ENCODE data around the gene GALNTL6.
"Not testable (repeated sequence)": the region's sequence is repeated elsewhere in the genome, so short reads cannot be mapped to it uniquely, and the experiment has no call there.

GALNTL6 gene

DNA sequence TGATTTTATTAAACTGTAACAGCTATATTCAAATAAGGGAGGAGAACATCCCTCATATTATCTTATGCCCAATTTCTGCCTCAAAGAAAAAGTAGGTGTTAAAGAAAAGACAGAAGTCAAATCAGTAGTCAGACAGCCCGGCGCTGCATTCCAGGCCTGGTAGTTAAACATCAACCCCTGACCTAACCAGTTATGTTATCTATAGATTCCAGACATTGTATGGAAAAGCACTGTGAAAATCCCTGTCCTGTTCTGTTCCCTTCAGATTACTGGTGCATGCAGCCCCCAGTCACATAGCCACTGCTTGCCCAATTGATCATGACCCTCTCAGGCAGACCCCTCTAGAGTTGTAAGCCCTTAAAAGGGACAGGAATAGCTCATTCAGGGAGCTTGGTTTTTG, 1085.5 kb downstream of the GALNTL6 start:
- TF ChIP-seq, protein P1, sequence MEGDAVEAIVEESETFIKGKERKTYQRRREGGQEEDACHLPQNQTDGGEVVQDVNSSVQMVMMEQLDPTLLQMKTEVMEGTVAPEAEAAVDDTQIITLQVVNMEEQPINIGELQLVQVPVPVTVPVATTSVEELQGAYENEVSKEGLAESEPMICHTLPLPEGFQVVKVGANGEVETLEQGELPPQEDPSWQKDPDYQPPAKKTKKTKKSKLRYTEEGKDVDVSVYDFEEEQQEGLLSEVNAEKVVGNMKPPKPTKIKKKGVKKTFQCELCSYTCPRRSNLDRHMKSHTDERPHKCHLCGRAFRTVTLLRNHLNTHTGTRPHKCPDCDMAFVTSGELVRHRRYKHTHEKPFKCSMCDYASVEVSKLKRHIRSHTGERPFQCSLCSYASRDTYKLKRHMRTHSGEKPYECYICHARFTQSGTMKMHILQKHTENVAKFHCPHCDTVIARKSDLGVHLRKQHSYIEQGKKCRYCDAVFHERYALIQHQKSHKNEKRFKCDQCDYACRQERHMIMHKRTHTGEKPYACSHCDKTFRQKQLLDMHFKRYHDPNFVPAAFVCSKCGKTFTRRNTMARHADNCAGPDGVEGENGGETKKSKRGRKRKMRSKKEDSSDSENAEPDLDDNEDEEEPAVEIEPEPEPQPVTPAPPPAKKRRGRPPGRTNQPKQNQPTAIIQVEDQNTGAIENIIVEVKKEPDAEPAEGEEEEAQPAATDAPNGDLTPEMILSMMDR (conservative IDR thresholded peaks at IDR 0.05; ENCODE audit: low read depth, low read length): no peak
- no peak overlapping the region for H3K4me3 ChIP-seq (ENCODE audit: low read length)
- DNase-seq (ENCODE audit: low read depth): no peak

DNA sequence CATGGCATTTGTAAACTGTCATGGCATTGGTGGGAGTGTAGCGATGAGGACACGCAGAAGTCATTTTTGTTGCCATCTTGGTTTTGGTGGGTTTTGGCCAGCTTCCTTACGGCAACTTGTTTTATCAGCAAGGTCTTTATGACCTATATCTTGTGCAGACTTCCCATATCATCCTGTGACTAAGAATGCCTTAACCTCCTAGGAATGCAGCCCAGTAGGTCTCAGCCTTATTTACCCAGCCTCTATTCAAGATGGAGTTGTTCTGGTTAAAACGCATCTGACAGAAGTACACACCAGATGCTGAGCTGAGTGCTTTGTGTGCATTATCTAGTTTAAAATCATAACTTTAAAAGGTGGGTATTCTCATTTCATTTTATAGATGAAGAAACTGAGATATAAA, 1086.7 kb downstream of the GALNTL6 start:
- H3K4me3 ChIP-seq (ENCODE audit: low read length): no peak overlapping the region
- TF ChIP-seq, protein P1 (conservative IDR thresholded peaks at IDR 0.05; ENCODE audit: low read depth, low read length): no peak
- DNase-seq (ENCODE audit: low read depth): no peak

DNA sequence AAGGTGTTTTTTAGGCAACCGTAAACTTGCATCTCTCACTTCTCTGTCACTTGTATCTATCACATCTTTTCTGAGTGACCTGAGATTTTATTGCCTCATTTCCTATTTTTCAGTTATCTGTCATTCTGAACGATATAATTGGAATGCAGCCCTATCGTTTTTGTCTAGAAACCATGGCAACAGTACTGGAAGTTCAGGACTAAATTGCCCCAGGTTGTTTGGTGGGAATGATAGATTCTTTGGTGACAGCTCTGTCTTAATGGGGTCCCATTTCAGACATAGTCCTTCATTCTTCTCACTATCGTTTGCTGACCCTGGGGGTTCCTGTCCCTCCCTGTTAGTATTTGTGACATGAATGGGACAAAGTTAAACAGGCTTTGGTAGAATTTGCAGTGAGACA, 1087.7 kb downstream of the GALNTL6 start:
- no peak for DNase-seq (ENCODE audit: low read depth)
- TF ChIP-seq, protein P1 (conservative IDR thresholded peaks at IDR 0.05; ENCODE audit: low read depth, low read length): no peak

DNA sequence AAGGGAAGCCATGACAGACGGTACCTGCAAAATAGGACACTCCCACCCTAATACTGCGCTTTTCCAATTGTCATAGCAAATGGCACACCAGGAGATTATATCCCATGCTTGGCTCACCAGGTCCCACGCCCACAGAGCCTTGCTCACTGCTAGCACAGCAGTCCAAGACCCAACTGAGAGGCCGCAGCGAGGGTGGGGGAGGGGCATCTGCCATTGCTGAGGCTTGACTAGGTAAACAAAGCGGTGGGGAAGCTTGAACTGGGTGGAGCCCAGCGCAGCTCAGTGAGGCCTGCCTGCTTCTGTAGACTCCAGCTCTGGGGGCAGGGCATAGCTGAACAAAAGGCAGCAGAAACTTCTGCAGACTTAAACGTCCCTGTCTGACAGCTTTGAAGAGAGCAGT, 1099.3 kb downstream of the GALNTL6 start:
- not testable (repeated sequence) for DNase-seq (ENCODE audit: low read depth); H3K4me3 ChIP-seq (ENCODE audit: low read length)

More for the DNA sequence above, 1087.7 kb downstream of the GALNTL6 start:
- no peak overlapping the region for H3K4me3 ChIP-seq (ENCODE audit: low read length)

DNA sequence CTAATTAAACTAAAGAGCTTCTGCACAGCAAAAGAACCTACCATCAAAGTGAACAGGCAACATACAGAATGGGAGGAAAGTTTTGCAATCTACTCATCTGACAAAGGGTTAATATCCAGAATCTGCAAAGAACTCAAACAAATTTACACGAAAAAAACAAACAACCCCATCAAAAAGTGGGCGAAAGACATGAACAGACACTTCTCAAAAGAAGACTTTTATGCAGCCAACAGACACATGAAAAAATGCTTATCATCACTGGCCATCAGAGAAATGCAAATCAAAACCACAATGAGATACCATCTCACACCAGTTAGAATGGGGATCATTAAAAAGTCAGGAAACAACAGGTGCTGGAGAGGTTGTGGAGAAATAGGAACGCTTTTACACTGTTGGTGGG, 1104.2 kb downstream of the GALNTL6 start:
- not testable (repeated sequence) for DNase-seq (ENCODE audit: low read depth); H3K4me3 ChIP-seq (ENCODE audit: low read length)

DNA sequence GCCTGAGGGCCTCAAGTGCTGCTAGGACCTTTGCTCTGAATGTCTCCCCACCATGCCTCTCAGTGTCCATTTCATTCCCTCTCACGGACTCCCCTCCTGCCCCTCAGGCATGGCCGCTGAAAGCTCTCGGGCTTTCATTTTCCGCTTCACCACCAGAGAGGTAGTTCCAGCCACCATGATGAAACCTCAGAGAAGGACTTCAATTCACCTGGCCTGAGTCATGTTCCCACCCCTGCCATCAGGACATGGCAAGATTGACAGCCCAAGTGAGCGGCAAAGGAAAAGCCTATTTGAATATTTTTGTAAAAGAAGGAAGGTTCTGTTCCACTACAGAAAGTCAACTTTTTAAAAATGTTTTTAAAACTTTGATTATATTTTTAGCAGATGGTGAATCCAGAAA, 1106.1 kb downstream of the GALNTL6 start:
- TF ChIP-seq, protein P1 (conservative IDR thresholded peaks at IDR 0.05; ENCODE audit: low read depth, low read length): no peak
- DNase-seq (ENCODE audit: low read depth): no peak
- H3K4me3 ChIP-seq (ENCODE audit: low read length): no peak overlapping the region

DNA sequence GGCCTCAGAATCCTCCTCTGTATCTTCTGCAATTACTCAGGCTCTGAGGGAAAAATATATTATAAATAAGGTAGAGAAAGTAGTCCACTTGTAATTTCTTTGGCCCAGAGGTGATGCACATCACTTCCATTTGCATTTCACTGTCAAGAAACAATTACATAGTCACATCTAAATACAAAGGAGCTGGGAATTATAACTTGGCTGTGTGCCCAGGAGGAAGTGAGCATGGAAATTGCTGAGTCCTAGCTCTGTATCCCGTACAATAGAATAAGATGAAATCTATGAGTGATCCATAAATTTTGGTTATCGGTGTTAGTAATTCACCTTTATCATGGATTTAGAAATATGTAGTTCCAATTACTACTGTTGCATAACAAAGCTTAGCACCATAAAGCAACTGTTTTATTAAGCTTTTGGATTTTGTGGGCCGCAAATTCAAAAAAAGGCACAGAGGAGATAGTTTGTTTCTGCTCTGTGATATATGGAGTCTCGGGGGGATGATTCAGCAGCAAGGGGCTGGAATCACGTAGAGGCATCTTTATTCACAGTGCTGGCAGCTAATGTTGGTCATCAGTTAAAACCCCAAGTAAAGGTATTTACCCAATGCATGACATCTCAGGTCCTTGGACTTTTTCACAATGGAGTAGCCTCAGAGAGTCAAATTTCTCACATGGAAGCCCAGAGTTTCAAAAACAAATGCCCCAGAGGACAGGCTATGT, 1114.1 kb downstream of the GALNTL6 start:
- no peak overlapping the region for H3K4me3 ChIP-seq (ENCODE audit: low read length)
- DNase-seq (ENCODE audit: low read depth): no peak
- TF ChIP-seq, protein P1 (conservative IDR thresholded peaks at IDR 0.05; ENCODE audit: low read depth, low read length): no peak

DNA sequence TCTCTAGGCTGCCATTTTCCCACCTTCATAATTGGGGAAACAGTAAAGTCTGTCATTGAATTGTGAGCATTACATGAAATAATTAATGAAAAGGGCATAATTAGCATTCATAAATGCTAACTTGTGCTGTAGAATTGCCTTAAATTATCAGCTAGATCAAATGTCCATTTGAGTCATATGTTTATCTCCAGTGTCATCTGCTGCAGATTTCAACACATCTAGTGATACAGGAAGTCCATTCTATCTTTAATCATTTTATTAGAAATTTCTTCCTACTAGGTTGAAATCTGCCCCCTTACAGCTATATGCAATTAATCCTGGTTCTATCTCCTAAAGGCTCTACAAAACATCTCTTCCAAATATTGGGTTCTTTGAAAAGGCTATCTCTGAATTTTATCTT, 1115.1 kb downstream of the GALNTL6 start:
- DNase-seq (ENCODE audit: low read depth): no peak

More for the DNA sequence above, 1115.1 kb downstream of the GALNTL6 start:
- no peak overlapping the region for H3K4me3 ChIP-seq (ENCODE audit: low read length)
- TF ChIP-seq, protein P1 (conservative IDR thresholded peaks at IDR 0.05; ENCODE audit: low read depth, low read length): no peak
